PC-3 (cell line): ENCODE results near the gene GPR15.

ENCODE experiments used
- EZH2 ChIP-seq: fragments of 300-600 bp; sonication (generic); IDR thresholded peaks from one replicate; pipeline ENCODE4 v1.6.1; 2017; ENCODE audit warnings: antibody characterized with exemption, mild to moderate bottlenecking, low read length; ENCODE audit not compliant: unreplicated experiment
- TF ChIP-seq, protein P1 (sequence below): fragments of 300-600 bp; sonication (generic); conservative IDR thresholded peaks from 2 replicates; pipeline ENCODE4 v1.5.1; 2017; ENCODE audit warnings: antibody characterized with exemption, low read depth, mild to moderate bottlenecking, low read length

DNA sequence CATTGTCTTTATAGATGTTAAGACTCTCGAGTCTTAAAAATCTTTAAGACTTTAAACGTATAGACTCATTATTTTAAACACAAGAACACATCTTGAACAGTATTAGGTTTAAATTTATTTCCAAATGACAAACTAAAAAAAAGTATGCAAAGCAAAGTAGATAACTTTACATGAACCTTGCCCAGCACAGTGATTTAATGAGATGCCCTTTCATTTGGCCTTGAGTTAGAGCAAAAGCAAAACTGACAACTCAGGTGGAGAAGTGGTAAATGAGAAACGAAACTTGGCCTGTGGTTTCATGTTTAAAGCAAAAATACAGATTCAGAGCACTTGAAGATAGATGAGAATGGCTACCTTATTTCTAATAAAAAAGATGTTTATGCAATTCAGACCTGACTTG, 8.6 kb downstream of the GPR15 start:
- TF ChIP-seq, protein P1, sequence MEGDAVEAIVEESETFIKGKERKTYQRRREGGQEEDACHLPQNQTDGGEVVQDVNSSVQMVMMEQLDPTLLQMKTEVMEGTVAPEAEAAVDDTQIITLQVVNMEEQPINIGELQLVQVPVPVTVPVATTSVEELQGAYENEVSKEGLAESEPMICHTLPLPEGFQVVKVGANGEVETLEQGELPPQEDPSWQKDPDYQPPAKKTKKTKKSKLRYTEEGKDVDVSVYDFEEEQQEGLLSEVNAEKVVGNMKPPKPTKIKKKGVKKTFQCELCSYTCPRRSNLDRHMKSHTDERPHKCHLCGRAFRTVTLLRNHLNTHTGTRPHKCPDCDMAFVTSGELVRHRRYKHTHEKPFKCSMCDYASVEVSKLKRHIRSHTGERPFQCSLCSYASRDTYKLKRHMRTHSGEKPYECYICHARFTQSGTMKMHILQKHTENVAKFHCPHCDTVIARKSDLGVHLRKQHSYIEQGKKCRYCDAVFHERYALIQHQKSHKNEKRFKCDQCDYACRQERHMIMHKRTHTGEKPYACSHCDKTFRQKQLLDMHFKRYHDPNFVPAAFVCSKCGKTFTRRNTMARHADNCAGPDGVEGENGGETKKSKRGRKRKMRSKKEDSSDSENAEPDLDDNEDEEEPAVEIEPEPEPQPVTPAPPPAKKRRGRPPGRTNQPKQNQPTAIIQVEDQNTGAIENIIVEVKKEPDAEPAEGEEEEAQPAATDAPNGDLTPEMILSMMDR = no peak
- no peak for TF ChIP-seq EZH2
